ENCODE data around the gene GNG13.
"Not testable (repeated sequence)": the region's sequence is repeated elsewhere in the genome, so short reads cannot be mapped to it uniquely, and the experiment has no call there.

The GNG13 gene

DNA sequence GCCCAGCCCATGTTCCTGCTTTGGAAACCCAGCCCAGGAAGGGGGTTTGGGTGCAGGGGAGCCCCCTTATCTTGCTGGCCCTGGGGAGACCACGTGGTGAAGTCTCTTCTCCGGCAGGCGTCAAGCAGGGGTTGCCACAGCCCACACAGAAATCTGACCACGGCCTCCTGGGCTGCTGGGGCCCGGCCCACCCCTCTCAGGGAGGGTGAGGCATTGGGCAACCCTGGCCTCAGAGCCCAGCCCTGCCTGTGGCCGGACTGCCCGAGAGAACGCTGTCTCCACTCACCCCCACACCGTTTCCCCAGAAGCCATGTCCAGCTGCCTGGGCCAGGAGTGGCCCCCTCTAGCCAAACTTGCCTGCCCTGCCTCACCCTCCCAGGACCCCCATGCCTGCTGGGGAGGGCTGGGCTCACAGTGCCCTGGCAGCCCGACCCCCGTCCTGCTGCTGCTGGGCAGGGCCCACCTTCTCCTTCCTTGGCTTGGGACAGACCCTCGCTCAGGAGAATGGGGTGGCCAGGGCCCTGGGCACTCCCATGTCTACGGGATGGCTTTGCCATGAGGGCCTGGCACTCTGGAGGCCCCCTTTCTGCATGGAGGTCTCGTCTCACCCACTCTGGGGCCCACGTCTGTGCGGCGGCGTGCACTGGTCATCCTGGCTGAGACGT lies 19.1 kb downstream of the GNG13 start:
- Histone ChIP-seq H3K36me3 (ENCODE audit: insufficient read depth, low read length) (peaks cover 5% of the 10 kb centered on the region), H3K27me3 (ENCODE audit: insufficient read depth, low read length) (peaks cover 40% of the 10 kb centered on the region), H3K4me3 (ENCODE audit: low read length) (no peak overlapping the region), H3K4me1 (ENCODE audit: insufficient read depth, low read length) (no peaks in the 10 kb centered on the region), H2AFZ (ENCODE audit: low read depth, low read length) (no peak overlapping the region), H3K9me3 (ENCODE audit: low read length) (no peaks in the 10 kb centered on the region)

DNA sequence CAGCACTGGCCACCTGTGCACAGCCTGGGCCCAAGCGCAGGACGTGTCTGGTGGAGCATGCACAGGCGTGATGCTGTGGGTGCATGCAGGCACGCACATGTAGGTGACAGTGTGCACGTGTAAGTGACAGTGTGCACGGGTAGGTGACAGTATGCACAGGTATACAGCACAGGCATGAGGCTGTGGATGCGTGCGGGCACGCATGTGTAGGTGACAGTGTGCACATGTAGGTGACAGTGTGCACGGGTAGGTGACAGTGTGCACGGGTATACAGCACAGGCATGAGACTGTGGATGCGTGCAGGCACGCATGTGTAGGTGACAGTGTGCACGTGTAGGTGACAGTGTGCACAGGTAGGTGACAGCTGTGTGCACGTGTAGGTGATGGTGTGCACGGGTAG lies 20.2 kb downstream of the GNG13 start:
- H3K27me3 ChIP-seq (ENCODE audit: insufficient read depth, low read length), result peaks cover 45% of the 10 kb centered on the region

DNA sequence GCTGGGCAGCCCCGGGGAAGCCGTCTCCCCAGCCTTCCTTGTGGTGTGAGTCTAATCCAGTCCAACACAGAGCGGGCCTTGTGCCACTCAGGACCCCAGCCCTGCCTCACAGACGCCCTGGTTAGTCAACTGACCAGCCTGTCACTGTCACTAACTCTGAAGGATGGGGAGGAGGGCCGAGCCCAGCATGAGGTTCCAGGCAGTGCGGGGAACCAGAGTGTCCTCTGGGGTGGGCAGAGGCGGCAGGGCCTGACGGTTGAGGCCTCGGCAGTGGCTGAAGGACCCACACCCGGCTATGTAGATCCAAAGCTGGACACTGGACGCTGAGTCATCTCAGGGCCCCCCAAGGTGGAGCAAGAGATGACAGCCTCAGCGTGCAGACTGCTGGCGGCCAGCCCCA lies 21.0 kb downstream of the GNG13 start:
- no peaks in the 10 kb centered on the region for H3K9me3 ChIP-seq (ENCODE audit: low read length)
- no peak overlapping the region for H2AFZ ChIP-seq (ENCODE audit: low read depth, low read length)
- peaks cover 45% of the 10 kb centered on the region for H3K27me3 ChIP-seq (ENCODE audit: insufficient read depth, low read length)
- H3K4me3 ChIP-seq (ENCODE audit: low read length), result no peak overlapping the region
- H3K36me3 ChIP-seq (ENCODE audit: insufficient read depth, low read length), result no peaks in the 10 kb centered on the region
- no peaks in the 10 kb centered on the region for H3K4me1 ChIP-seq (ENCODE audit: insufficient read depth, low read length)

More for the DNA sequence above, 20.2 kb downstream of the GNG13 start:
- H3K9me3 ChIP-seq (ENCODE audit: low read length), result no peaks in the 10 kb centered on the region
- no peaks in the 10 kb centered on the region for H3K4me1 ChIP-seq (ENCODE audit: insufficient read depth, low read length)
- no peak overlapping the region for H3K4me3 ChIP-seq (ENCODE audit: low read length)
- no peaks in the 10 kb centered on the region for H3K36me3 ChIP-seq (ENCODE audit: insufficient read depth, low read length)
- no peak overlapping the region for H2AFZ ChIP-seq (ENCODE audit: low read depth, low read length)

DNA sequence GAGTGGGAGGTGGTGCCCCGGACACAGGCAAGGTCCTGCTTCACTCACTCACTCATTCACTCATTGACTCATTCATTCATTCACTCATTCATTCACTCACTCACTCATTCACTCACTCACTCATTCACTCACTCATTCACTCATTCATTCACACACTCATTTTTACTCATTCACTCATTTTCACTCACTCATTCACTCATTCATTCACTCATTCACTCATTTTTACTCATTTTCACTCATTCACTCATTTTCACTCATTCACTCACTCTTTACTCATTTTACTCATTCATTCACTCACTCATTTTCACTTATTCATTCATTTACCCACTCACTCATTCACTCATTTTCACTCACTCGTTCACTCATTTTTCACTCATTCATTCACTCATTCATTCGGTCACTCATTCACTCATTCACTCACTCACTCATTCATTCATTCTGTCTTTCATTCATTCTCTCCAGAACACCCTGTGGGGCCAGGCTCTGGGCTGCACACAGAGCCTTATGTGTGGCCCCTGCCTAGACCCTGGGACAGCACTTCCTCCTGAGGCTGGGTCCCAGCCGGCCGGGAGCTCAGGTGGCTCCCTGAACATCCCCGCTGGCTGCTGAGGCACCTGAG lies 21.5 kb downstream of the GNG13 start:
- Histone ChIP-seq H3K36me3 (ENCODE audit: insufficient read depth, low read length) (no peaks in the 10 kb centered on the region), H3K27me3 (ENCODE audit: insufficient read depth, low read length) (peaks cover 46% of the 10 kb centered on the region), H3K9me3 (ENCODE audit: low read length) (no peaks in the 10 kb centered on the region), H3K4me3 (ENCODE audit: low read length) (no peak overlapping the region), H3K4me1 (ENCODE audit: insufficient read depth, low read length) (no peaks in the 10 kb centered on the region), H2AFZ (ENCODE audit: low read depth, low read length) (no peak overlapping the region)

DNA sequence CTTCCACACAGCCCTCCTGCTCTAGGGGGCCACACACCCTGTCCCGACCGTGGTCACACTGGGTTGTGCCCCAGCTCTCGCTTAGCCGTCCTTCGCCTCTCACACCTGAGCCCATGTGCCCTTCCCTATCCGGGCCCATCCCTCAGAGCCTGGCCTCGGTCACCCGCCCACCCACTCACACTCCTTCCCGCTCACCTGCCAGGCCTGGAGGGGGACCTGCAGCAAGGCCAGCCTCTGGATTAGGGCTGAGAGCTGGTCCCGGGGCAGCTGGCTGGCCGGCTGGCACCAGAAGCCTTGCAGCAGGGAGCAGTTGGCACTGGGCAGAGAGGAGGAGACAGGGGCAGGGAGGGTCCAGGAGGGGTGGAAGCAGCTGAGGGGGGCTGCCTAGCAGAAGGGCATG lies 22.1 kb downstream of the GNG13 start:
- no peaks in the 10 kb centered on the region for H3K36me3 ChIP-seq (ENCODE audit: insufficient read depth, low read length)
- peaks cover 48% of the 10 kb centered on the region for H3K27me3 ChIP-seq (ENCODE audit: insufficient read depth, low read length)
- H3K4me3 ChIP-seq (ENCODE audit: low read length), result no peak overlapping the region
- H3K9me3 ChIP-seq (ENCODE audit: low read length), result no peaks in the 10 kb centered on the region
- H3K4me1 ChIP-seq (ENCODE audit: insufficient read depth, low read length), result no peaks in the 10 kb centered on the region
- H2AFZ ChIP-seq (ENCODE audit: low read depth, low read length), result no peak overlapping the region

DNA sequence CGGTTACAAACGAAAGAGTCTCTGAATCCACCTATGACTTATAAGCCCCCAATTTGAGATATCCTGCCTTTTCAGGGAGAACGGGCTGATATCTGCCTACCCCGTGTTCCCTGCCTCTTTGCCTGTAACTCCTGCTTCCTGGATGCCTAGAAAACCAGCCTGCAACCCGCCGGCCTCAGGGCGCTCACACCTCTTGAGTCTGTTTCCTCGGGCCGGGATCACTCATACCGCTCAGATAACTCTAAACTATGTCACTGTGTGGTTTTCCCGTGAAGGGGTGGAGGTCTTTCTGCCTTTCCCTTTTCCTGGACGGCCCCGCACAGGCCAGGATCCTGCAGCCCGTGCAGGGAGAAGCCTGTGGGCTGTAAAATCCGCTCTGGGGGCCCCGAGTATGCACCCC lies 22.7 kb downstream of the GNG13 start:
- Histone ChIP-seq H3K4me3 (ENCODE audit: low read length) (no peak overlapping the region), H3K4me1 (ENCODE audit: insufficient read depth, low read length) (no peaks in the 10 kb centered on the region), H3K27me3 (ENCODE audit: insufficient read depth, low read length) (peaks cover 47% of the 10 kb centered on the region), H3K36me3 (ENCODE audit: insufficient read depth, low read length) (no peaks in the 10 kb centered on the region), H3K9me3 (ENCODE audit: low read length) (no peaks in the 10 kb centered on the region), H2AFZ (ENCODE audit: low read depth, low read length) (no peak overlapping the region)

DNA sequence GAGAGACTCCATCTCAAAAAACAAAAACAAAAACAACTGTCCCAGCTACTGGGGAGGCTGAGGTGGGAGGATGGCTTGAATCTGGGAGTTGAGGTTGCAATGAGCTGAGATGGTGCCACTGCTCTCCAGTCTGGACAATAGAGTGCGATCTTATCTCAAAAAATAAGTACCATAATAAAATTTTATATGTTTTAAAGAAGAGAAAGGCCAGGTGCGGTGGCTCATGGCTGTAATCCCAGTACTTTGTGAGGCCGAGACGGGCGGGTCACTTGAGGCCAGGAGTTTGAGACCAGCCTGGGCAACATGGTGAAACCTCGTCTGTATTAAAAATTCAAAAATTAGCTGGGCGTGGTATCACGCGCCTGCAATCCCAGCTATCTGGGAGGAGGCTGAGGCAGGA lies 23.7 kb downstream of the GNG13 start:
- Histone ChIP-seq H3K36me3 (ENCODE audit: insufficient read depth, low read length) (no peaks in the 10 kb centered on the region), H3K9me3 (ENCODE audit: low read length) (no peaks in the 10 kb centered on the region), H3K27me3 (ENCODE audit: insufficient read depth, low read length) (peaks cover 41% of the 10 kb centered on the region)

DNA sequence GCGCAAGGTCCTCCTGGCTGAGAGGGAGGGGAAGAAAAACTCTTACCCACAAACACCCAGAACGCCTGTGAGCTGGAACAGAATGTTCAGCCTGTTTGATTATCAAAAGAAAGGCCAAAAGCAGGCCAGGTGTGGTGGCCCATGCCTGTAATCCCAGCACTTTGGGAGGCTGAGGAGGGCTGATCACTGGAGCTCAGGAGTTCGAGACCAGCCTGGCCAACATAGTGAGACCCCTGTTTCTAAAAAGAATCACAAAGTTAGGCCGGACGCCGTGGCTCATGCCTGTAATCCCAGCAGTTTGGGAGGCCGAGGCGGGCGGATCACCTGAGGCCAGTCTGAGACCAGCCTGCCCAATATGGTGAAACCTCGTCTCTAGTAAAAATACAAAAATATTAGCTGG lies 24.2 kb downstream of the GNG13 start:
- H3K4me3 ChIP-seq (ENCODE audit: low read length); H3K9me3 ChIP-seq (ENCODE audit: low read length); H2AFZ ChIP-seq (ENCODE audit: low read depth, low read length); H3K36me3 ChIP-seq (ENCODE audit: insufficient read depth, low read length); H3K4me1 ChIP-seq (ENCODE audit: insufficient read depth, low read length): not testable (repeated sequence)
- H3K27me3 ChIP-seq (ENCODE audit: insufficient read depth, low read length), result peaks cover 36% of the 10 kb centered on the region

More for the DNA sequence above, 23.7 kb downstream of the GNG13 start:
- Histone ChIP-seq H2AFZ (ENCODE audit: low read depth, low read length) (no peak overlapping the region), H3K4me3 (ENCODE audit: low read length) (no peak overlapping the region), H3K4me1 (ENCODE audit: insufficient read depth, low read length) (no peaks in the 10 kb centered on the region)

DNA sequence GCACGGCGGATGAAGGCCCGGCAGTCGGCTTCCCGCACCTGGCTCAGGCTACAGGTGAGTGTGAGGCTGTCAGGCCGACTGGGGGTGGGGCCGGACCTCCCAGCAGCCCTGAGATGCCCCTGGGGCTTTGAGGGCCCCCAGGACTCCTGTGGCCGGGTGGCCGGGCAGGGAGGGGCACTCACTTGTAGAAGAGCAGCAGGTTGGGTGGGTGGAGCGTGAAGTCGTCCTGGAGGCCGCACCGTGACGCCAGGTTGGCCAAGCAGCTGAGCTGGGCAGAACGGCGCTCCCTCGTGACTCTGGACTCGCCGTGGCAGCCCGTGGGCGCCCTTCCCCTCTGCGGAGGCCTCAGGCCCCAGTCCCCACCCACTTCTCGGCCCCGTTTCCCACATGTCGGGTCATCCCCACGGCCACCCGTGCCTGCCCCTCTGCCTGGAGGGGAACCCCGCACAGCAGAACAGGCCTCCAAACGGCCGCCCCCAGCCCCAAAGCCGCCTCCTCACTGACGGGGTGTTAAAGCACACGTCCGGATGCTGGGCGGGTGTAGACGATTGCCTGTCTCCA lies 25.2 kb downstream of the GNG13 start:
- Histone ChIP-seq H3K36me3 (ENCODE audit: insufficient read depth, low read length) (no peaks in the 10 kb centered on the region), H3K9me3 (ENCODE audit: low read length) (no peaks in the 10 kb centered on the region), H3K27me3 (ENCODE audit: insufficient read depth, low read length) (peaks cover 26% of the 10 kb centered on the region), H3K4me3 (ENCODE audit: low read length) (no peak overlapping the region), H2AFZ (ENCODE audit: low read depth, low read length) (no peak overlapping the region), H3K4me1 (ENCODE audit: insufficient read depth, low read length) (no peaks in the 10 kb centered on the region)

DNA sequence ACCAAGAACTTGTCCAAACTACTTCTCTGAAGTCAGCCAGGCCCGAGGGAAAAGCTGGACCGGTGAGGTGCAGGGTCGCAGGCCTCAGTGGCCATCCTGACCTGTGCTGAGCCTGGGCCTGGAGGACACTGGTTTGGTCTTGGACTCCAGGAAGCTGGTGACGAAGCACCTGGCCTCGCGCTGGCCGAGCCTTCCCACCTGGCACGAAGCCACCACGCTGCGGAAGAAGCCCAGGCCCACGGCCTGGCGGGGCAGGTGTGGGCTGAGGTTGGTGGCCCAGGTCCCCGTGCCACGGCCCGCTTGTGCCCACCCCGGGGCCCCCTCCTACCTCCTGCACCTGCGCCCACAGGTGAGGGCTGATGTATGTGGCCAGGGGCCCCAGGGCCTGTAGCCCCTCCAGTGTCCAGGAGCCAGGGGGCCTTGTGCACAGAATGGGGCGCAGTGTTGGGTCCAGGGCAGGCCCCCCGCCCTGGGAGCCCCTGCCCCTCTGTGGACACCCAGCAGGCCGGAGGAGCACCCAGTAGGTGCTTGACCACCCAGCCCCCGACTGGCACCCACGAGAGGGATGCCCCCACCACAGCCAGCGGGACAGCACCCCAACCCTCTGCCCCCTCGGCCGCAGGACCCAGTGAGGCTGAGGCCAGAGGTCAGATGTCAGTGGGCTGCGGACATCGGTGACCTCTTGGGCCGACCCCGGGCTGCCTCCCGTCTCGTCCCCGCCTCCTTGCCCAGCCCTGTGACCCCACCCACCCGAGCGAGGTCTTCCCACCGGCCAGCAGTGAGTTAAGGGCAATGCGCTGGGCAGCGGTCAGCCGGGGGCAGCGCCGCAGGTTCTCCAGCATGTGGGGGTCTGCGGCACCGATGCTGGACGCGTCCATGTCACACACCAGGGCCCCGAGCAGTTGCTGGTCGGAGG lies 26.2 kb downstream of the GNG13 start:
- H3K4me3 ChIP-seq (ENCODE audit: low read length), result no peak overlapping the region
- H3K9me3 ChIP-seq (ENCODE audit: low read length), result no peaks in the 10 kb centered on the region
- H3K27me3 ChIP-seq (ENCODE audit: insufficient read depth, low read length), result peaks cover 18% of the 10 kb centered on the region
- H2AFZ ChIP-seq (ENCODE audit: low read depth, low read length), result no peak overlapping the region
- H3K36me3 ChIP-seq (ENCODE audit: insufficient read depth, low read length), result no peaks in the 10 kb centered on the region
- no peaks in the 10 kb centered on the region for H3K4me1 ChIP-seq (ENCODE audit: insufficient read depth, low read length)

DNA sequence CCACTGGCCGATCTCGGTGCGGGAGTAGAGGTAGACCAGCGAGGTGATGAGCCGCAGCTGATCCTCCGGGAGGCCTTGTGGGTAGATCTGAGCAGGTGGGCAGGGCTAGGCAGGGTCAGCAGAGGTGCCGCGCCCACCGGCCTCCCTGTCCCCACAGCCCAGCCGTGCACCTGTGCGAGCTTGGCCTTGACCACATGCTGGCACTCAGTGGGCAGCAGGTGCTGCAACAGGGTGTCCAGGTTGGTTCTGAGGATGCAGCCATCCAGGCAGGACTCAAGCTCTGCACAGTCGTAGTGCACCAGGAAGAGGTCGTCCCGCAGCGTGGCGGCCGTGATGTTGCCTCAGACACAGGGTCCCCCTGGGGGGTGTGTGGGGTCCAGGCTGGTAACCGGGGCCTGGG lies 27.6 kb downstream of the GNG13 start:
- H3K4me1 ChIP-seq (ENCODE audit: insufficient read depth, low read length), result no peaks in the 10 kb centered on the region
- H3K27me3 ChIP-seq (ENCODE audit: insufficient read depth, low read length), result peaks cover 11% of the 10 kb centered on the region
- no peaks in the 10 kb centered on the region for H3K9me3 ChIP-seq (ENCODE audit: low read length)
- no peak overlapping the region for H3K4me3 ChIP-seq (ENCODE audit: low read length)
- H2AFZ ChIP-seq (ENCODE audit: low read depth, low read length), result no peak overlapping the region
- no peaks in the 10 kb centered on the region for H3K36me3 ChIP-seq (ENCODE audit: insufficient read depth, low read length)

DNA sequence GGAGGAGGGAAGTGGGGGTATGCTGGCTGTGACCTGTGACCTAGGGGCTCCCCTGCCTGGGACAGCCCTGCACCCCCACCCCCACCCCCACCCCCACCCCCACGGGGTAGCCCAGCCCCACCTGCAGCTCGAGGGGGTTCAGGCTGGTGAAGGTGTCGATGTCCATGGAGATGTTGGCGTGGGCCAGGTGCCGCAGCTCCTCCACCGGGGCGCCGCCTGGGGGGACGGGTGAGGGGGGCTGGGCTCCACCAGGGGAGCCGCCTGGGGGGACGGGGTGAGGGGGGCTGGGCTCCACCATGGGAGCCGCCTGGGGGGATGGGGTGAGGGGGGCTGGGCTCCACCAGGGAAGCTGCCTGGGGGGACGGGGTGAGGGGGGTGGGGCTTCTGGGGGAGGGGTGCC lies 30.1 kb downstream of the GNG13 start:
- H3K4me3 ChIP-seq (ENCODE audit: low read length), result no peak overlapping the region
- H3K4me1 ChIP-seq (ENCODE audit: insufficient read depth, low read length), result no peaks in the 10 kb centered on the region
- H3K9me3 ChIP-seq (ENCODE audit: low read length), result no peaks in the 10 kb centered on the region
- peaks cover 3% of the 10 kb centered on the region for H3K27me3 ChIP-seq (ENCODE audit: insufficient read depth, low read length)
- H2AFZ ChIP-seq (ENCODE audit: low read depth, low read length), result no peak overlapping the region
- no peaks in the 10 kb centered on the region for H3K36me3 ChIP-seq (ENCODE audit: insufficient read depth, low read length)

DNA sequence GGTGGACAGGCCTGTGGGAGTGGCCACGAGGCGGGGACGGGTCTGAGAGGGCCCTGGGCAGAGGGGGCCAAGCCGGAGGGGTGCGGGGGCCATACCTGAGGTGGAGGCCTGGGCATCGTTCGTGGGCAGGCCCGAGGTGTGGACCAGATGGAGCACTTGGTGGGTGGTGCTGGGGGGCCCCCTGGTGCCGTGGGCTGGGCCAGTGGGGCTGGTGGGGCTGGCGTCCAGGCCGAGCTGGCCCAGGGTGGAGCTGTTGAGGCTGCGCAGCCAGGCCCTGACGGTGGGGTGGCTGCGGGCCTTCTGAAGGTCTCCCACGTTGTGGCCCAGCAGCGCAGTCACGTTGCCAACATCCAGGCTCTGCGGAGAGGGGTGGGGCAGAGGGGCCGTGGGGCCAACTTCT lies 30.6 kb downstream of the GNG13 start:
- no peaks in the 10 kb centered on the region for H3K36me3 ChIP-seq (ENCODE audit: insufficient read depth, low read length)
- no peak overlapping the region for H2AFZ ChIP-seq (ENCODE audit: low read depth, low read length)
- H3K4me3 ChIP-seq (ENCODE audit: low read length), result no peak overlapping the region
- no peaks in the 10 kb centered on the region for H3K4me1 ChIP-seq (ENCODE audit: insufficient read depth, low read length)
- peaks cover 3% of the 10 kb centered on the region for H3K27me3 ChIP-seq (ENCODE audit: insufficient read depth, low read length)
- no peaks in the 10 kb centered on the region for H3K9me3 ChIP-seq (ENCODE audit: low read length)
